Measurements from ENCODE around the gene SLC35G6.
"Not testable (repeated sequence)": the region's sequence is repeated elsewhere in the genome, so short reads cannot be mapped to it uniquely, and the experiment has no call there.

- TF ChIP-seq TAF1 (conservative IDR thresholded peaks at IDR 0.05); ATF3 (IDR thresholded peaks at IDR 0.05); GABPA (IDR thresholded peaks at IDR 0.05 in 1 of 2, conservative IDR thresholded peaks at IDR 0.05 in 1 of 2); YY1 (IDR thresholded peaks at IDR 0.05); SP1 (IDR thresholded peaks at IDR 0.05); JUND (IDR thresholded peaks at IDR 0.05): not testable (repeated sequence)
- TF ChIP-seq, protein P1, sequence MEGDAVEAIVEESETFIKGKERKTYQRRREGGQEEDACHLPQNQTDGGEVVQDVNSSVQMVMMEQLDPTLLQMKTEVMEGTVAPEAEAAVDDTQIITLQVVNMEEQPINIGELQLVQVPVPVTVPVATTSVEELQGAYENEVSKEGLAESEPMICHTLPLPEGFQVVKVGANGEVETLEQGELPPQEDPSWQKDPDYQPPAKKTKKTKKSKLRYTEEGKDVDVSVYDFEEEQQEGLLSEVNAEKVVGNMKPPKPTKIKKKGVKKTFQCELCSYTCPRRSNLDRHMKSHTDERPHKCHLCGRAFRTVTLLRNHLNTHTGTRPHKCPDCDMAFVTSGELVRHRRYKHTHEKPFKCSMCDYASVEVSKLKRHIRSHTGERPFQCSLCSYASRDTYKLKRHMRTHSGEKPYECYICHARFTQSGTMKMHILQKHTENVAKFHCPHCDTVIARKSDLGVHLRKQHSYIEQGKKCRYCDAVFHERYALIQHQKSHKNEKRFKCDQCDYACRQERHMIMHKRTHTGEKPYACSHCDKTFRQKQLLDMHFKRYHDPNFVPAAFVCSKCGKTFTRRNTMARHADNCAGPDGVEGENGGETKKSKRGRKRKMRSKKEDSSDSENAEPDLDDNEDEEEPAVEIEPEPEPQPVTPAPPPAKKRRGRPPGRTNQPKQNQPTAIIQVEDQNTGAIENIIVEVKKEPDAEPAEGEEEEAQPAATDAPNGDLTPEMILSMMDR (IDR thresholded peaks at IDR 0.05; ENCODE audit: low read depth, low read length, missing input control), result not testable (repeated sequence)
Measured at GRCh38 chr17:7482742-7483088, 1.5 kb downstream of the SLC35G6 start.

All from liver (tissue), 3 donors.